K562 (cell line): ENCODE data around the gene TPD52L1. TPM values are rescaled to one million over a fixed set of nuclear protein-coding genes. Genes with fewer than 3 reads are reported as not detected.

ENCODE experiments used
- EP300 ChIP-seq: IDR thresholded peaks from 2 replicates; pipeline ENCODE4 v1.6.1; 2012; ENCODE audit warnings: low read length, improper control_type of control experiment
- FIP1L1 ChIP-seq: fragments of 200-400 bp; formaldehyde crosslinking; IDR thresholded peaks from 2 replicates; pipeline ENCODE4 v1.6.1; 2018; ENCODE audit warnings: mild to moderate bottlenecking, low read depth, low read length; ENCODE audit not compliant: poor library complexity, severe bottlenecking
- FOXM1 ChIP-seq, 2 experiments: fragments of 450-650 bp in 1 of 2; sonication (generic) in 1 of 2; formaldehyde crosslinking in 1 of 2; IDR thresholded peaks; 2 replicates each; pipeline versions ENCODE4 v1.6.1 to v1.9.0; 2017 to 2022; ENCODE audit warnings: low read depth in 2 of 2, mild to moderate bottlenecking in 2 of 2, missing genetic modification reagents in 1 of 2, moderate library complexity in 1 of 2
- HMG20A ChIP-seq: fragments of 450-650 bp; formaldehyde crosslinking; conservative IDR thresholded peaks from 2 replicates; pipeline ENCODE4 v1.4.0; 2020; ENCODE audit warnings: mild to moderate bottlenecking, mixed read lengths
- HMG20B ChIP-seq: fragments of 250-450 bp; sonication (Bioruptor Pico); IDR thresholded peaks from 2 replicates; pipeline ENCODE4 v1.5.0; 2021; ENCODE audit warnings: mild to moderate bottlenecking
- KDM4B ChIP-seq, 2 experiments: fragments of 450-650 bp in 1 of 2; sonication (generic) in 1 of 2; IDR thresholded peaks; 2 replicates each; pipeline ENCODE4 v1.6.1; 2016 to 2017; ENCODE audit warnings: borderline replicate concordance in 2 of 2, antibody characterized with exemption in 1 of 2, low read depth in 1 of 2, mild to moderate bottlenecking in 1 of 2
- MEF2D ChIP-seq: conservative IDR thresholded peaks from 2 replicates; pipeline ENCODE4 v1.6.1; 2016; ENCODE audit warnings: low read depth, missing genetic modification characterization, missing compliant biosample characterization
- RAD51 ChIP-seq: fragments of 450-650 bp; IDR thresholded peaks from 2 replicates; pipeline ENCODE4 v1.7.1; 2016; ENCODE audit warnings: low read depth, mild to moderate bottlenecking, borderline replicate concordance
- SREBF2 ChIP-seq: sonication (generic); formaldehyde crosslinking; IDR thresholded peaks from 2 replicates; pipeline ENCODE4 v1.4.0; 2020; ENCODE audit warnings: mild to moderate bottlenecking, missing genetic modification reagents
- TEAD2 ChIP-seq: fragments of 450-650 bp; IDR thresholded peaks from 2 replicates; pipeline ENCODE4 v1.6.1; 2016; ENCODE audit warnings: missing genetic modification characterization, control low read depth, missing compliant biosample characterization
- ZC3H4 ChIP-seq: sonication (generic); formaldehyde crosslinking; IDR thresholded peaks from 2 replicates; pipeline ENCODE4 v1.9.0; 2021; ENCODE audit warnings: missing genetic modification reagents, borderline replicate concordance
- ZNF184 ChIP-seq: sonication (generic); formaldehyde crosslinking; IDR thresholded peaks from 2 replicates; pipeline ENCODE4 v1.5.0; 2020; ENCODE audit warnings: missing genetic modification reagents
- ZNF77 ChIP-seq: fragments of 250-450 bp; sonication (Bioruptor Pico); IDR thresholded peaks from 2 replicates; pipeline ENCODE4 v1.5.0; 2020
- ZSCAN29 ChIP-seq: fragments of 450-650 bp; IDR thresholded peaks from 2 replicates; pipeline ENCODE4 v1.6.1; 2017
- polyA plus RNA-seq, 8 experiments: library from polyadenylated mRNA; depleted of rRNA in 4 of 8; stranded (reverse) in 5 of 8; unstranded in 3 of 8; fragments of >200 nt; fragmentation: Nextera tagmentation in 2 of 8; fragmentation: Illumina TruSeq in 1 of 8; extraction: Ambion mirVana in 2 of 8; extraction: Trizol in 1 of 8; gene quantifications; 2 replicates each; pipeline versions ENCODE4 v1.2.1 to v1.2.3, GENCODE V29; 2011 to 2014; ENCODE audit warnings: inconsistent platforms in 1 of 8, missing spikeins in 1 of 8
- total RNA-seq, 7 experiments: library from RNA; depleted of rRNA in 6 of 7; stranded (reverse); fragments of >200 nt in 6 of 7; fragmentation: Illumina TruSeq in 2 of 7; extraction: Trizol in 2 of 7; gene quantifications; 2 replicates each; pipeline versions ENCODE4 v1.2.1 to v1.2.3, GENCODE V29; 2011 to 2021; ENCODE audit warnings: low replicate concordance in 1 of 7
- TF ChIP-seq, protein P1 (sequence below): fragments of 250-450 bp; sonication (Bioruptor Pico); IDR thresholded peaks from 2 replicates; pipeline ENCODE4 v1.4.0; 2020
- TF ChIP-seq, protein P2 (sequence below): fragments of 250-450 bp; sonication (Bioruptor Pico); IDR thresholded peaks from 2 replicates; pipeline ENCODE4 v1.4.0; 2020
- TF ChIP-seq, protein P3 (sequence below): fragments of 450-650 bp; IDR thresholded peaks from 2 replicates; pipeline ENCODE4 v1.6.1; 2018; ENCODE audit not compliant: partially characterized antibody
- TF ChIP-seq, protein P4 (sequence below): sonication (generic); formaldehyde crosslinking; IDR thresholded peaks from 2 replicates; pipeline ENCODE4 v1.8.0; 2022; ENCODE audit warnings: mild to moderate bottlenecking, missing genetic modification reagents

Gene TPD52L1
- total and polyA plus RNA-seq, 9 of the 15 experiments (the other 6 are each of a cell fraction or from before 2014, with no cell fraction given): 12.9 to 149 (median 75.7) TPM

DNA sequence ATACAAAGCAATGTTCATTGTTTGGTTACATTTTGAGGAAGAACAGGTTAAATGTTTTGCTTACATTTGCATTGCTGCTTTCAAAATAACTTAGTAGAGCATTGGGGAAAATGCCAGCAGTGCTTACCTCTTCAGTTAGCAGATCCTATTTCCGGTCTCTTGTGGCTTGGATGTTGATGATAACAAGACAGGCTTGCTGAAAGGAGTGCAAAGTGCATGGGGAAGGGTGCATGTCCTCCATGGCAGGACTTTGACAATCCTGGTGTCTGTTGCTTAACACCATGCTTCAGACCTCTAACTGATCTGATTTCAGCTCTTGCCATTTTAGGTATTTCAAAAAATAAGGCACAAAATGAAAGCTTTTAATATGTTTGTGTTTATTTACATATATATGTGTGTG, 21.1 kb downstream of the TPD52L1 start (continued):
- TF ChIP-seq, protein P1, sequence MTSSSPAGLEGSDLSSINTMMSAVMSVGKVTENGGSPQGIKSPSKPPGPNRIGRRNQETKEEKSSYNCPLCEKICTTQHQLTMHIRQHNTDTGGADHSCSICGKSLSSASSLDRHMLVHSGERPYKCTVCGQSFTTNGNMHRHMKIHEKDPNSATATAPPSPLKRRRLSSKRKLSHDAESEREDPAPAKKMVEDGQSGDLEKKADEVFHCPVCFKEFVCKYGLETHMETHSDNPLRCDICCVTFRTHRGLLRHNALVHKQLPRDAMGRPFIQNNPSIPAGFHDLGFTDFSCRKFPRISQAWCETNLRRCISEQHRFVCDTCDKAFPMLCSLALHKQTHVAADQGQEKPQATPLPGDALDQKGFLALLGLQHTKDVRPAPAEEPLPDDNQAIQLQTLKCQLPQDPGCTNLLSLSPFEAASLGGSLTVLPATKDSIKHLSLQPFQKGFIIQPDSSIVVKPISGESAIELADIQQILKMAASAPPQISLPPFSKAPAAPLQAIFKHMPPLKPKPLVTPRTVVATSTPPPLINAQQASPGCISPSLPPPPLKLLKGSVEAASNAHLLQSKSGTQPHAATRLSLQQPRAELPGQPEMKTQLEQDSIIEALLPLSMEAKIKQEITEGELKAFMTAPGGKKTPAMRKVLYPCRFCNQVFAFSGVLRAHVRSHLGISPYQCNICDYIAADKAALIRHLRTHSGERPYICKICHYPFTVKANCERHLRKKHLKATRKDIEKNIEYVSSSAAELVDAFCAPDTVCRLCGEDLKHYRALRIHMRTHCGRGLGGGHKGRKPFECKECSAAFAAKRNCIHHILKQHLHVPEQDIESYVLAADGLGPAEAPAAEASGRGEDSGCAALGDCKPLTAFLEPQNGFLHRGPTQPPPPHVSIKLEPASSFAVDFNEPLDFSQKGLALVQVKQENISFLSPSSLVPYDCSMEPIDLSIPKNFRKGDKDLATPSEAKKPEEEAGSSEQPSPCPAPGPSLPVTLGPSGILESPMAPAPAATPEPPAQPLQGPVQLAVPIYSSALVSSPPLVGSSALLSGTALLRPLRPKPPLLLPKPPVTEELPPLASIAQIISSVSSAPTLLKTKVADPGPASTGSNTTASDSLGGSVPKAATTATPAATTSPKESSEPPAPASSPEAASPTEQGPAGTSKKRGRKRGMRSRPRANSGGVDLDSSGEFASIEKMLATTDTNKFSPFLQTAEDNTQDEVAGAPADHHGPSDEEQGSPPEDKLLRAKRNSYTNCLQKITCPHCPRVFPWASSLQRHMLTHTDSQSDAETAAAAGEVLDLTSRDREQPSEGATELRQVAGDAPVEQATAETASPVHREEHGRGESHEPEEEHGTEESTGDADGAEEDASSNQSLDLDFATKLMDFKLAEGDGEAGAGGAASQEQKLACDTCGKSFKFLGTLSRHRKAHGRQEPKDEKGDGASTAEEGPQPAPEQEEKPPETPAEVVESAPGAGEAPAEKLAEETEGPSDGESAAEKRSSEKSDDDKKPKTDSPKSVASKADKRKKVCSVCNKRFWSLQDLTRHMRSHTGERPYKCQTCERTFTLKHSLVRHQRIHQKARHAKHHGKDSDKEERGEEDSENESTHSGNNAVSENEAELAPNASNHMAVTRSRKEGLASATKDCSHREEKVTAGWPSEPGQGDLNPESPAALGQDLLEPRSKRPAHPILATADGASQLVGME (CRISPR knock-in tag): no peak
- TF ChIP-seq ZNF77 (CRISPR knock-in tag): no peak
- TF ChIP-seq FOXM1 (IDR thresholded peaks at IDR 0.05; ENCODE audit: low read depth): 0 out of 2 replicates have a peak, but pooled peaks have one; percentile 27
- no peak for TF ChIP-seq FOXM1 (CRISPR knock-in tag; IDR thresholded peaks at IDR 0.05; ENCODE audit: low read depth)
- TF ChIP-seq TEAD2 (tag): no peak
- no peak for TF ChIP-seq ZC3H4
- no peak for TF ChIP-seq SREBF2 (CRISPR knock-in tag)
- TF ChIP-seq, protein P2, sequence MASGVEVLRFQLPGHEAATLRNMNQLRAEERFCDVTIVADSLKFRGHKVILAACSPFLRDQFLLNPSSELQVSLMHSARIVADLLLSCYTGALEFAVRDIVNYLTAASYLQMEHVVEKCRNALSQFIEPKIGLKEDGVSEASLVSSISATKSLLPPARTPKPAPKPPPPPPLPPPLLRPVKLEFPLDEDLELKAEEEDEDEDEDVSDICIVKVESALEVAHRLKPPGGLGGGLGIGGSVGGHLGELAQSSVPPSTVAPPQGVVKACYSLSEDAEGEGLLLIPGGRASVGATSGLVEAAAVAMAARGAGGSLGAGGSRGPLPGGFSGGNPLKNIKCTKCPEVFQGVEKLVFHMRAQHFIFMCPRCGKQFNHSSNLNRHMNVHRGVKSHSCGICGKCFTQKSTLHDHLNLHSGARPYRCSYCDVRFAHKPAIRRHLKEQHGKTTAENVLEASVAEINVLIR: no peak
- no peak for TF ChIP-seq FIP1L1
- TF ChIP-seq, protein P3, sequence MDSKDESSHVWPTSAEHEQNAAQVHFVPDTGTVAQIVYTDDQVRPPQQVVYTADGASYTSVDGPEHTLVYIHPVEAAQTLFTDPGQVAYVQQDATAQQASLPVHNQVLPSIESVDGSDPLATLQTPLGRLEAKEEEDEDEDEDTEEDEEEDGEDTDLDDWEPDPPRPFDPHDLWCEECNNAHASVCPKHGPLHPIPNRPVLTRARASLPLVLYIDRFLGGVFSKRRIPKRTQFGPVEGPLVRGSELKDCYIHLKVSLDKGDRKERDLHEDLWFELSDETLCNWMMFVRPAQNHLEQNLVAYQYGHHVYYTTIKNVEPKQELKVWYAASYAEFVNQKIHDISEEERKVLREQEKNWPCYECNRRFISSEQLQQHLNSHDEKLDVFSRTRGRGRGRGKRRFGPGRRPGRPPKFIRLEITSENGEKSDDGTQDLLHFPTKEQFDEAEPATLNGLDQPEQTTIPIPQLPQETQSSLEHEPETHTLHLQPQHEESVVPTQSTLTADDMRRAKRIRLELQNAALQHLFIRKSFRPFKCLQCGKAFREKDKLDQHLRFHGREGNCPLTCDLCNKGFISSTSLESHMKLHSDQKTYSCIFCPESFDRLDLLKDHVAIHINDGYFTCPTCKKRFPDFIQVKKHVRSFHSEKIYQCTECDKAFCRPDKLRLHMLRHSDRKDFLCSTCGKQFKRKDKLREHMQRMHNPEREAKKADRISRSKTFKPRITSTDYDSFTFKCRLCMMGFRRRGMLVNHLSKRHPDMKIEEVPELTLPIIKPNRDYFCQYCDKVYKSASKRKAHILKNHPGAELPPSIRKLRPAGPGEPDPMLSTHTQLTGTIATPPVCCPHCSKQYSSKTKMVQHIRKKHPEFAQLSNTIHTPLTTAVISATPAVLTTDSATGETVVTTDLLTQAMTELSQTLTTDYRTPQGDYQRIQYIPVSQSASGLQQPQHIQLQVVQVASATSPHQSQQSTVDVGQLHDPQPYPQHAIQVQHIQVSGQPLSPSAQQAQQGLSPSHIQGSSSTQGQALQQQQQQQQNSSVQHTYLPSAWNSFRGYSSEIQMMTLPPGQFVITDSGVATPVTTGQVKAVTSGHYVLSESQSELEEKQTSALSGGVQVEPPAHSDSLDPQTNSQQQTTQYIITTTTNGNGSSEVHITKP: peak; percentile 43
- TF ChIP-seq, protein P4, sequence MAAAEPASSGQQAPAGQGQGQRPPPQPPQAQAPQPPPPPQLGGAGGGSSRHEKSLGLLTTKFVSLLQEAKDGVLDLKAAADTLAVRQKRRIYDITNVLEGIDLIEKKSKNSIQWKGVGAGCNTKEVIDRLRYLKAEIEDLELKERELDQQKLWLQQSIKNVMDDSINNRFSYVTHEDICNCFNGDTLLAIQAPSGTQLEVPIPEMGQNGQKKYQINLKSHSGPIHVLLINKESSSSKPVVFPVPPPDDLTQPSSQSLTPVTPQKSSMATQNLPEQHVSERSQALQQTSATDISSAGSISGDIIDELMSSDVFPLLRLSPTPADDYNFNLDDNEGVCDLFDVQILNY (CRISPR knock-in tag): no peak
- TF ChIP-seq EP300: peak; percentile 40; the same call in 1 of the 2 replicates
- no peak for TF ChIP-seq ZNF184
- TF ChIP-seq KDM4B (IDR thresholded peaks at IDR 0.05; ENCODE audit: borderline replicate concordance in 2 of 2, low read depth in 1 of 2): no peak
- TF ChIP-seq HMG20B (CRISPR knock-in tag): no peak
- no peak for TF ChIP-seq HMG20A
- TF ChIP-seq RAD51: no peak
- TF ChIP-seq ZSCAN29: no peak
- no peak for TF ChIP-seq MEF2D (tag)
